Measurements from ENCODE around the gene PALD1.

The PALD1 gene

DNA sequence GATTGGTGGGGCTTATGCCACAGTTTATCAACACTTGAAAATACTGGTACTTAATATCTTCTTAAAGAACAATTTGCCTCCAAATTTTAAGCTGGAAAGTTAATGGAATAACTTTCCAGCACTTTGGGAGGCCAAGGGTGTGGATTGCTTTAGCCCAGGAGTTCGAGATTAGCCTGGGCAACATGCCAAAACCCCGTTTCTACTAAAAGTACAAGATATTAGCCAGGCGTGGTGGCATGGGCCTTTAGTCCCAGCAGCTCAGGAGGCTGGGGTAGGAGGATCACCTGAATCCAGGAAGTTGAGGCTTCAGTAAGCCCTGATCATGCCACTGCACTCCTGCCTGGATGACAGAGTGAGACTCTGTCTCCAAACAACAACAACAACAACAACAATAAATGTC, 68.0 kb downstream of the PALD1 start:
- DNase-seq (ENCODE audit: low read depth): no peak
- H3K4me3 ChIP-seq (ENCODE audit: low read depth, low read length): no peak overlapping the region
- TF ChIP-seq, protein P1, sequence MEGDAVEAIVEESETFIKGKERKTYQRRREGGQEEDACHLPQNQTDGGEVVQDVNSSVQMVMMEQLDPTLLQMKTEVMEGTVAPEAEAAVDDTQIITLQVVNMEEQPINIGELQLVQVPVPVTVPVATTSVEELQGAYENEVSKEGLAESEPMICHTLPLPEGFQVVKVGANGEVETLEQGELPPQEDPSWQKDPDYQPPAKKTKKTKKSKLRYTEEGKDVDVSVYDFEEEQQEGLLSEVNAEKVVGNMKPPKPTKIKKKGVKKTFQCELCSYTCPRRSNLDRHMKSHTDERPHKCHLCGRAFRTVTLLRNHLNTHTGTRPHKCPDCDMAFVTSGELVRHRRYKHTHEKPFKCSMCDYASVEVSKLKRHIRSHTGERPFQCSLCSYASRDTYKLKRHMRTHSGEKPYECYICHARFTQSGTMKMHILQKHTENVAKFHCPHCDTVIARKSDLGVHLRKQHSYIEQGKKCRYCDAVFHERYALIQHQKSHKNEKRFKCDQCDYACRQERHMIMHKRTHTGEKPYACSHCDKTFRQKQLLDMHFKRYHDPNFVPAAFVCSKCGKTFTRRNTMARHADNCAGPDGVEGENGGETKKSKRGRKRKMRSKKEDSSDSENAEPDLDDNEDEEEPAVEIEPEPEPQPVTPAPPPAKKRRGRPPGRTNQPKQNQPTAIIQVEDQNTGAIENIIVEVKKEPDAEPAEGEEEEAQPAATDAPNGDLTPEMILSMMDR (IDR thresholded peaks at IDR 0.05; ENCODE audit: insufficient read depth, low read depth, low read length, missing control alignments): no peak

DNA sequence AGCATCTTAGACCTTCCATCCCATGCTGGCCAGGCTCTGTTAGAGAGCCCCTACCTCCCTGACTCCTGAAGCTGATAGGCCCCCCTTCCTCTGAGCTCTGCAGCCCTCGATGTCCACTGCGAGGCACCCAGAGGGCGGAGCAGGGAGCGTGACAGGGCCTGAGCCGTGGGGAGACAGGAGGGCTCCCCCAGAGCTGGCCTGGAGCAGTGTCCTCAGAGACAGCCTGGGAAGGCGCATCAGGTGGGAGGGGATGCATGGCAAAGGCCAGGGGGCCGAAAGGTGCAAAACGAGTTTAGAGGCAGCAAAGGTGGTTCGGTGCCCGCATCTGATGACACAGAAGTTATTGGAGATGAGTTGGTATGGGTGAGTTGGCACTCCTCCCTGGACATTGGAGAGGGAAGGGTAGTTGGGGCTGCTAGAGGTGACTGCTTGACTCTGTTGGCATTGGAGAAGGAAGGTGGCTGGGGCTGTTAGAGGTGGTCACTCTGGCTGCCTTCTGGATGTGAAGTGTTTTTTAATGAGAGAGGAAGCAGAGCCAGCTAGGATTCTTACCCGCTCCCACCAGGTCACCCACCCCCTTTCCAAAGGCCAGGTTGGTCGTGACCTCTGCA, 70.9 kb downstream of the PALD1 start:
- TF ChIP-seq, protein P1 (IDR thresholded peaks at IDR 0.05; ENCODE audit: insufficient read depth, low read depth, low read length, missing control alignments): no peak
- H3K4me3 ChIP-seq (ENCODE audit: low read depth, low read length): no peak overlapping the region
- no peak for DNase-seq (ENCODE audit: low read depth)

DNA sequence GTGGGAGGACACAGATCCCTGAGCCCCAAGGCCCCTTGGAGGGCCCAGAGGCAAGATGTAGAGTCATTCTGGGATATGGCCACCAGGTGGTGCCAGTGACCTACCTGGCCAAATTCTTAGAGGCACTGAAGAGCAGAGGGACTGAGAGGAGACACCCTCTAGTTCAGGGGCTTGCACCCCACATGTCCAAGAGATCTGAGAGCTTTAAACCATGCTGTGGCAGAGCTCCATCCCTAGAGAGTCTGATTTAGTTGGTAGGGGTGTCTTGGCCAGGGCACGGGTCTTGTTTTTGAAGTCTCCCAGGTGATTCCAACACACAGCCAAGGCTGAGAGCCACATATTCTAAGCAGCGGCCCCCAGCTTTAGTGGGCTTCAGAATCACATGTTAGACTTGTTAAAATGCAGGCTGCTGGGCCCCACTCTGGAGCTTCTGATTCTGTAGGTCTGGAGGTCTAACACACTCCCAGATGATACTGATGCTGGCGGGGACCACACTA, 71.4 kb downstream of the PALD1 start:
- TF ChIP-seq, protein P1 (IDR thresholded peaks at IDR 0.05; ENCODE audit: insufficient read depth, low read depth, low read length, missing control alignments): peak; percentile 91
- peak; percentile 79 for DNase-seq (ENCODE audit: low read depth)
- no peak overlapping the region for H3K4me3 ChIP-seq (ENCODE audit: low read depth, low read length)

DNA sequence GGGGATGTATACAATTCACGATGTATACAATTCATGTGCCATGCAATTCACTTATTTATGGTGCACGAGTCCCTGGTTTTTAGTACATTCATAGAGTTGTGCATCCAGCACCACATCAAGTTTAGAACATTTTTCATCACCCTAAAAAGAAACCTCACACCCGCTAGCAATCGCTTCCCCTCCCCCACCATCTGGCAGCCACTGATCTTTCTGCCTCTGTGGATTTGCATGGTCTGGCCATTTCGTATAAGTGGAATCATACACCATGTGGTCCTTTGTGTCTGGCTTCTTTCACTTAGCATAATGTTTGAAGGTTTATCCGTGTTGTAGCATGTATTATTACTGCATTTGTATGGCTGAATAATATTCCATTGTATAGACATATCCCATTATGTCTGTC, 71.9 kb downstream of the PALD1 start:
- TF ChIP-seq, protein P1 (IDR thresholded peaks at IDR 0.05; ENCODE audit: insufficient read depth, low read depth, low read length, missing control alignments): no peak
- DNase-seq (ENCODE audit: low read depth): no peak
- H3K4me3 ChIP-seq (ENCODE audit: low read depth, low read length): no peak overlapping the region

DNA sequence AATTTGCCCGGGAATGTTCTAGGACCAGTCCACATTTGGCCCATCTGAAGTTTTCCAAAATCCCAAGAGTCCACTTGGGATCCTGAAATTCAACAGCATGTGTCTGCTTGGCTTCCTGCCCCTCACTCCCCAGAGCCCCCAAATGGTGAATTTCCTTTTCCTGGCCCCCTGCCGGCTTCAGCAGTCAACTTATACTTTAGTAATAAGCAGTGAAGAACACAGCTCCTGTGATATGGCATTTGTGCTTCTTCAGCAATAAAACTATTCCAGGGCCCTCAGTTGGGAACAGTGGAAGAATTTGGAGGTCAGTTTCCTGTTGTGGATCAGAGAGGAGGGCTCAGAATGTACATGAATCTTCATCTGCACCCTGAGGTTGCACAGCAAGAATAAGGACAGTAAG, 72.9 kb downstream of the PALD1 start:
- TF ChIP-seq, protein P1 (IDR thresholded peaks at IDR 0.05; ENCODE audit: insufficient read depth, low read depth, low read length, missing control alignments): no peak
- no peak for DNase-seq (ENCODE audit: low read depth)
- no peak overlapping the region for H3K4me3 ChIP-seq (ENCODE audit: low read depth, low read length)

DNA sequence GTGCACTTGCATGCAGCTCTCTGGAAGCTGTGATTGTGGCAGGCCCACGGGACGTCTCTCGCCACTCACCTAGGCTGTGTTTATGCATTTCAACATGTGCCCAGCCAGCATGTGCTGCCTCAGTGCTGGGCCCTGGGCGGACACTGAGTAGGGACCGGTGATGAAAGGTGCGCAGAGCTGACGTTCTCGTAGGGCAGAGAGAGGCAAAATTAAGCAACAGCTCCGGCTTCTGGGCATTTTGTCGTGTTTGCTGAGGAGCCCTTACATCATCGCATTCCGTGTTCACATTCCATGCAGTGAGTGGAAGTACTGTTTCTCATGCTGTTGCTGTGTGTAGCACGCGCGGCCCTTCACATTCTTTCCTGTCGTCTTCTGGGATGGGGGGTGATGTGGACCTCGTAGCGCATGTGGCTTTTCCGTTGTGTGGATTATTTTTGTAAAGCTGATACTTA, 73.4 kb downstream of the PALD1 start:
- TF ChIP-seq, protein P1 (IDR thresholded peaks at IDR 0.05; ENCODE audit: insufficient read depth, low read depth, low read length, missing control alignments): no peak
- DNase-seq (ENCODE audit: low read depth): no peak
- H3K4me3 ChIP-seq (ENCODE audit: low read depth, low read length): no peak overlapping the region

DNA sequence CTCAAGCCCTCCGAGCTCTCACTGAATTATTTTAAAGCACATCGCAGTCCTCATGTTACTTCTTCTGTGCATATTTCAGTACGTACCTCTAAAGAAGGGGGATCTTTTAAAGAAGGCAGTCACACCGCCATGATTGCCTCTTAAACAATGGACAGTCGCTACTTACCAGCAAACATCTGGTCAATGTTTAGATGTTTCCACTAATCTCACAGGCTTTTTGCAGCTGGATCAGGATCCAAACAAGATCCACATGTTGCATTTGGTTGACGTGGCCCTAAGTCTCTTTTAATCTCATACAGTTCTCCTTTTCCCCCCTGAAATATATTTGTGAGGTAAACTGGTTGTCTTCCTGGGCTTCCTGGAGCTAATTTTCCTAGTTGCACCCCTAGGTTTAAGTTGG, 74.0 kb downstream of the PALD1 start:
- no peak for DNase-seq (ENCODE audit: low read depth)
- TF ChIP-seq, protein P1 (IDR thresholded peaks at IDR 0.05; ENCODE audit: insufficient read depth, low read depth, low read length, missing control alignments): no peak
- no peak overlapping the region for H3K4me3 ChIP-seq (ENCODE audit: low read depth, low read length)

All from GM12865 (cell line).